SU-DHL-6 (cell line): ENCODE measurements around the gene RGS18.
"Not testable (repeated sequence)": the region's sequence is repeated elsewhere in the genome, so short reads cannot be mapped to it uniquely, and the experiment has no call there.

ENCODE experiments used
- H2AFZ ChIP-seq: fragments of 200-600 bp; sonication (generic); 2 replicates; pipeline ENCODE4 v1.6.1; 2014; ENCODE audit warnings: low read depth, mild to moderate bottlenecking, moderate library complexity, mixed read lengths, antibody characterized with exemption, low read length; ENCODE audit not compliant: severe bottlenecking
- H3F3A ChIP-seq: fragments of 200-600 bp; shearing (Covaris generic); 2 replicates; pipeline ENCODE4 v1.6.0; 2016; ENCODE audit warnings: antibody characterized with exemption, mild to moderate bottlenecking; ENCODE audit not compliant: insufficient read depth
- H3K27ac ChIP-seq: fragments of 200-600 bp; sonication (generic); 2 replicates; pipeline ENCODE4 v1.5.1; 2016; ENCODE audit warnings: low read depth, mild to moderate bottlenecking, low read length, moderate library complexity, mixed read lengths
- H3K27me3 ChIP-seq: fragments of 200-600 bp; sonication (generic), shearing (Covaris generic); 2 replicates; pipeline ENCODE4 v1.6.0; 2014; ENCODE audit warnings: mild to moderate bottlenecking, low read length
- H3K36me3 ChIP-seq: fragments of 200-600 bp; sonication (generic); 2 replicates; pipeline ENCODE4 v1.6.1; 2014; ENCODE audit warnings: mild to moderate bottlenecking, low read length, mixed read lengths
- H3K4me2 ChIP-seq: fragments of 300-600, 200-600 bp; shearing (Covaris generic), sonication (generic); 2 replicates; pipeline ENCODE4 v1.6.0; 2014; ENCODE audit warnings: low read length, low read depth, mild to moderate bottlenecking; ENCODE audit not compliant: poor library complexity, severe bottlenecking
- H3K4me3 ChIP-seq: fragments of 200-600 bp; sonication (generic); 2 replicates; pipeline ENCODE4 v1.5.1; 2014; ENCODE audit warnings: antibody characterized with exemption, low read length, mild to moderate bottlenecking, mixed read lengths; ENCODE audit not compliant: insufficient read depth, poor library complexity, severe bottlenecking
- H3K79me2 ChIP-seq: fragments of 200-600 bp; sonication (generic); 2 replicates; pipeline ENCODE4 v1.6.1; 2014; ENCODE audit warnings: mild to moderate bottlenecking, low read length, moderate library complexity; ENCODE audit not compliant: insufficient read depth
- H3K9ac ChIP-seq: fragments of 200-600 bp; sonication (generic); 2 replicates; pipeline ENCODE4 v1.7.0; 2014; ENCODE audit warnings: mild to moderate bottlenecking, low read length
- H3K9me2 ChIP-seq: fragments of 200-600 bp; sonication (generic); replicated peaks from 2 replicates; pipeline ENCODE4 v1.6.1; 2014; ENCODE audit warnings: low read length; ENCODE audit not compliant: insufficient read depth
- H3K9me3 ChIP-seq: fragments of 200-600 bp; sonication (generic); 2 replicates; pipeline ENCODE4 v1.6.1; 2014; ENCODE audit warnings: low read length, mixed read lengths; ENCODE audit not compliant: insufficient read depth
- H4K20me1 ChIP-seq: fragments of 200-600 bp; sonication (generic); 2 replicates; pipeline ENCODE4 v1.6.1; 2014; ENCODE audit warnings: low read depth, mild to moderate bottlenecking, antibody characterized with exemption, low read length, moderate library complexity, mixed read lengths
- EZH2phosphoT487 ChIP-seq: fragments of 200-600 bp; sonication (generic), shearing (Covaris generic); conservative IDR thresholded peaks from 2 replicates; pipeline ENCODE4 v1.6.1; 2018; ENCODE audit warnings: mild to moderate bottlenecking, antibody characterized with exemption, low read length, moderate library complexity, mixed read lengths
- TF ChIP-seq, protein P1 (sequence below): fragments of 200-600 bp; sonication (generic); IDR thresholded peaks from one replicate; pipeline ENCODE4 v1.5.1; 2017; ENCODE audit warnings: antibody characterized with exemption, mild to moderate bottlenecking, low read length, moderate library complexity; ENCODE audit not compliant: insufficient read depth, poor library complexity, severe bottlenecking

Gene RGS18

DNA sequence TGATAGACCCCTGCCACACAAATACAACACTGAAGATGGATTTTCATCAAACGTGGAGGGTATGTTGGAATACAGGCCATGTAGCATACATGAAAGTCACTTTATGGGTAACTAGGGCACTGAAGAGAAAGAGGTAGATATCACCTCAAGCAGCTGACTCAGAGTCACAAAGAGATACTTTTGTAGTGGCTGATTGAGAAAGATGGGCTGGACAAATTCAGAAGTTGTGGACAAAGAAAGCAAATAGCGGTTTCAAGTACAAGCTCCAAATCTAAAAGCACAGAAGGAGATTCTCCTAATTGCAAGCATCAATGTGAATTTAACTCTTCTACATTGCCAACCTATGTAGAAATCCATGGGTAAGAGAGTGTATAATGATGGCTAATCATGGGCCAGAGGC lies 35.0 kb upstream of the RGS18 start:
- Histone ChIP-seq H3K9me2 (no peaks in the 10 kb centered on the region), H3K4me3 (no peak overlapping the region), H4K20me1 (no peaks in the 10 kb centered on the region), H2AFZ (no peak overlapping the region), H3K79me2 (no peaks in the 10 kb centered on the region), H3K27ac (no peak overlapping the region), H3K27me3 (no peaks in the 10 kb centered on the region), H3K9ac (no peak overlapping the region), H3K36me3 (no peaks in the 10 kb centered on the region), H3K9me3 (no peaks in the 10 kb centered on the region), H3K4me2 (no peak overlapping the region), H3F3A (no peaks in the 10 kb centered on the region)
- TF ChIP-seq EZH2phosphoT487: no peak

- H2AFZ ChIP-seq: peak overlapping the region; percentile 24
- no peak overlapping the region for H3K4me2 ChIP-seq
- TF ChIP-seq, protein P1, sequence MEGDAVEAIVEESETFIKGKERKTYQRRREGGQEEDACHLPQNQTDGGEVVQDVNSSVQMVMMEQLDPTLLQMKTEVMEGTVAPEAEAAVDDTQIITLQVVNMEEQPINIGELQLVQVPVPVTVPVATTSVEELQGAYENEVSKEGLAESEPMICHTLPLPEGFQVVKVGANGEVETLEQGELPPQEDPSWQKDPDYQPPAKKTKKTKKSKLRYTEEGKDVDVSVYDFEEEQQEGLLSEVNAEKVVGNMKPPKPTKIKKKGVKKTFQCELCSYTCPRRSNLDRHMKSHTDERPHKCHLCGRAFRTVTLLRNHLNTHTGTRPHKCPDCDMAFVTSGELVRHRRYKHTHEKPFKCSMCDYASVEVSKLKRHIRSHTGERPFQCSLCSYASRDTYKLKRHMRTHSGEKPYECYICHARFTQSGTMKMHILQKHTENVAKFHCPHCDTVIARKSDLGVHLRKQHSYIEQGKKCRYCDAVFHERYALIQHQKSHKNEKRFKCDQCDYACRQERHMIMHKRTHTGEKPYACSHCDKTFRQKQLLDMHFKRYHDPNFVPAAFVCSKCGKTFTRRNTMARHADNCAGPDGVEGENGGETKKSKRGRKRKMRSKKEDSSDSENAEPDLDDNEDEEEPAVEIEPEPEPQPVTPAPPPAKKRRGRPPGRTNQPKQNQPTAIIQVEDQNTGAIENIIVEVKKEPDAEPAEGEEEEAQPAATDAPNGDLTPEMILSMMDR: no peak
- no peak for TF ChIP-seq EZH2phosphoT487
- no peaks in the 10 kb centered on the region for H3F3A ChIP-seq
- no peaks in the 10 kb centered on the region for H3K9me2 ChIP-seq
- no peaks in the 10 kb centered on the region for H4K20me1 ChIP-seq
- H3K9ac ChIP-seq: no peak overlapping the region
- no peaks in the 10 kb centered on the region for H3K79me2 ChIP-seq
- H3K9me3 ChIP-seq: no peaks in the 10 kb centered on the region
- no peaks in the 10 kb centered on the region for H3K27me3 ChIP-seq
- no peak overlapping the region for H3K27ac ChIP-seq
- no peak overlapping the region for H3K4me3 ChIP-seq
- H3K36me3 ChIP-seq: no peaks in the 10 kb centered on the region
These were observed 32.1 kb upstream of the RGS18 start for GRCh38 chr1:192126030-192126619.

- peak overlapping the region; percentile 64 for H2AFZ ChIP-seq
- no peak overlapping the region for H3K27ac ChIP-seq
- no peak overlapping the region for H3K4me2 ChIP-seq
- H3K9me3 ChIP-seq: no peaks in the 10 kb centered on the region
- no peaks in the 10 kb centered on the region for H3K27me3 ChIP-seq
- TF ChIP-seq, protein P1: no peak
- no peak for TF ChIP-seq EZH2phosphoT487
- no peaks in the 10 kb centered on the region for H4K20me1 ChIP-seq
- no peaks in the 10 kb centered on the region for H3K36me3 ChIP-seq
- H3K9ac ChIP-seq: no peak overlapping the region
- H3K9me2 ChIP-seq: no peaks in the 10 kb centered on the region
- H3K4me3 ChIP-seq: no peak overlapping the region
- H3F3A ChIP-seq: no peaks in the 10 kb centered on the region
- H3K79me2 ChIP-seq: no peaks in the 10 kb centered on the region
These were observed 28.1 kb upstream of the RGS18 start for GRCh38 chr1:192130175-192130574.

DNA sequence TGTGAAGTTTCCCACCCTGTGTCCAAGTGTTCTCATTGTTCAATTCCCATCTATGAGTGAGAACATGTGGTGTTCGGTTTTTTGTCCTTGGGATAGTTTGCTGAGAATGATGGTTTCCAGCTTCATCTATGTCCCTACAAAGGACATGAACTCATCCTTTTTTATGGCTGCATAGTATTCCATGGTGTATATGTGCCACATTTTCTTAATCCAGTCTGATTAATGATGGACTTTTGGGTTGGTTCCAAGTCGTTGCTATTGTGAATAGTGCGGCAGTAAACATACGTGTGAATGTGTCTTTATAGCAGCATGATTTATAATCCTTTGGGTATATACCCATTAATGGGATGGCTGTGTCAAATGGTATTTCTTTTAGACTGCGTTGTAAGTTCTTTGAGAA lies 27.4 kb upstream of the RGS18 start:
- not testable (repeated sequence) for H3K79me2 ChIP-seq, H3K9me2 ChIP-seq, H3K4me2 ChIP-seq, H3K27me3 ChIP-seq, H3F3A ChIP-seq, H4K20me1 ChIP-seq, H2AFZ ChIP-seq, H3K9ac ChIP-seq, H3K9me3 ChIP-seq, H3K27ac ChIP-seq, H3K4me3 ChIP-seq, H3K36me3 ChIP-seq
